DND-41 (cell line): ENCODE data around the gene XAF1.

ENCODE experiments used
- ATAC-seq: fragments of 200-7000 bp; cut with Tn5 transposase; 3 replicates; pipeline ENCODE4 v1.9.1; 2021; ENCODE audit warnings: low read depth; ENCODE audit not compliant: insufficient read depth
- DNase-seq: peaks from one replicate; pipeline ENCODE4 v3.0.0-alpha.2; 2020
- H2AFZ ChIP-seq: 2 replicates; pipeline ENCODE4 v1.6.0; 2012; ENCODE audit warnings: low read depth, low read length
- H3K27ac ChIP-seq: 2 replicates; pipeline ENCODE4 v1.5.1; 2012; ENCODE audit warnings: low read length, inconsistent platforms
- H3K27me3 ChIP-seq: fragments of 200-600 bp; sonication (generic); 2 replicates; pipeline ENCODE4 v1.6.0; 2012; ENCODE audit warnings: low read length, mild to moderate bottlenecking, inconsistent platforms; ENCODE audit not compliant: insufficient read depth, poor library complexity
- H3K36me3 ChIP-seq: 2 replicates; pipeline ENCODE4 v1.5.1; 2012; ENCODE audit warnings: low read length, inconsistent platforms; ENCODE audit not compliant: insufficient read depth
- H3K4me1 ChIP-seq: 2 replicates; pipeline ENCODE4 v1.5.1; 2012; ENCODE audit warnings: mild to moderate bottlenecking, low read length; ENCODE audit not compliant: insufficient read depth
- H3K4me2 ChIP-seq: 2 replicates; pipeline ENCODE4 v1.6.0; 2012; ENCODE audit warnings: mild to moderate bottlenecking, moderate library complexity, low read length, inconsistent platforms; ENCODE audit not compliant: insufficient read depth
- H3K4me3 ChIP-seq, 2 experiments: fragments of 200-600 bp in 1 of 2; shearing (Covaris generic) in 1 of 2; 2 replicates each; pipeline ENCODE4 v1.5.1; 2012 to 2016; ENCODE audit warnings: inconsistent platforms in 2 of 2, low read length in 2 of 2, mild to moderate bottlenecking in 2 of 2, low read depth in 1 of 2, moderate library complexity in 1 of 2
- H3K79me2 ChIP-seq: 2 replicates; pipeline ENCODE4 v1.6.0; 2012; ENCODE audit warnings: low read length, inconsistent platforms; ENCODE audit not compliant: insufficient read depth
- H3K9ac ChIP-seq: 2 replicates; pipeline ENCODE4 v1.6.0; 2012; ENCODE audit warnings: low read depth, mild to moderate bottlenecking, inconsistent platforms, low read length, moderate library complexity
- H3K9me3 ChIP-seq: 2 replicates; pipeline ENCODE4 v1.5.1; 2012; ENCODE audit warnings: low read length, moderate library complexity, mild to moderate bottlenecking, inconsistent platforms; ENCODE audit not compliant: insufficient read depth, severe bottlenecking
- H4K20me1 ChIP-seq: 2 replicates; pipeline ENCODE4 v1.6.0; 2012; ENCODE audit warnings: low read length; ENCODE audit not compliant: insufficient read depth
- EZH2 ChIP-seq: IDR thresholded peaks from 3 replicates; pipeline ENCODE4 v1.6.1; 2012; ENCODE audit warnings: borderline replicate concordance, low read depth, mild to moderate bottlenecking, moderate library complexity, low read length, inconsistent platforms; ENCODE audit not compliant: severe bottlenecking
- TF ChIP-seq, protein P1 (sequence below): IDR thresholded peaks from 2 replicates; pipeline ENCODE4 v1.5.1; 2012; ENCODE audit warnings: borderline replicate concordance, low read length, moderate library complexity, mild to moderate bottlenecking; ENCODE audit not compliant: poor library complexity, severe bottlenecking; ENCODE audit errors: extremely low read depth

Gene XAF1

DNA sequence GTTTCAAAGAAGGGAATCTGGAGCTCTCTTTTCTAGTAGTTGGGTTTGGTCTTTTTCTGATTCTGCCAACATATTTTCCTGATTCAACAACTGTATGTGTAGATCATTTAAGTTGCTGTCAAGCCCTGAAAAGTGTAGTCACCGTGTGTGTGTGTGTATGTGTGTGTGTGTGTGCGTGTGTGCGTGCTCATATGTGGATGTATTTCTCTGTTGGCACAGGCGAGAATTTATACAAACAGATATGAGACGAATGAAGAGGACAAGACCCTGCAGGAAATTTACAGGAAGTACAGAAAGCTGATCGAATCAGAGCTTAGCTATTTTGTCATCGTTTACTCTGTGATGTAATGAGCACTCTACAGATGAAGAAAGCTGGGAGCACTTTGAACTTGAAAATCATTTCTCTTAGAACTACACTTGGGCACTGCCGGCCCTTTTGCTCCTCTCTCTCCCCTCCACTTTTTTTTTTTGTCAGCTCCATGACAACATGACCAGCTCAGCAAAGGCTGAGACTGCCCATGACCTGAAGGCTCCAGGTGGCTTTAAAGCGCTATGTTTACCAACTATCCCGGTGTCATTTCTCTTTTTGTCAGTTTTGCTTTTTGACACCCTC is 31.3 kb downstream of the XAF1 start:
- Histone ChIP-seq H3K4me3 (no peak overlapping the region), H3K36me3 (no peaks in the 10 kb centered on the region), H3K27ac (no peak overlapping the region), H3K27me3 (peaks cover 11% of the 10 kb centered on the region), H3K79me2 (no peaks in the 10 kb centered on the region), H3K4me2 (no peak overlapping the region), H3K4me1 (peaks cover 15% of the 10 kb centered on the region), H4K20me1 (no peaks in the 10 kb centered on the region), H3K9me3 (no peaks in the 10 kb centered on the region), H2AFZ (no peak overlapping the region), H3K9ac (no peak overlapping the region)
- ATAC-seq (no peak), DNase-seq (no peak)
- TF ChIP-seq EZH2 = no peak
- TF ChIP-seq, protein P1, sequence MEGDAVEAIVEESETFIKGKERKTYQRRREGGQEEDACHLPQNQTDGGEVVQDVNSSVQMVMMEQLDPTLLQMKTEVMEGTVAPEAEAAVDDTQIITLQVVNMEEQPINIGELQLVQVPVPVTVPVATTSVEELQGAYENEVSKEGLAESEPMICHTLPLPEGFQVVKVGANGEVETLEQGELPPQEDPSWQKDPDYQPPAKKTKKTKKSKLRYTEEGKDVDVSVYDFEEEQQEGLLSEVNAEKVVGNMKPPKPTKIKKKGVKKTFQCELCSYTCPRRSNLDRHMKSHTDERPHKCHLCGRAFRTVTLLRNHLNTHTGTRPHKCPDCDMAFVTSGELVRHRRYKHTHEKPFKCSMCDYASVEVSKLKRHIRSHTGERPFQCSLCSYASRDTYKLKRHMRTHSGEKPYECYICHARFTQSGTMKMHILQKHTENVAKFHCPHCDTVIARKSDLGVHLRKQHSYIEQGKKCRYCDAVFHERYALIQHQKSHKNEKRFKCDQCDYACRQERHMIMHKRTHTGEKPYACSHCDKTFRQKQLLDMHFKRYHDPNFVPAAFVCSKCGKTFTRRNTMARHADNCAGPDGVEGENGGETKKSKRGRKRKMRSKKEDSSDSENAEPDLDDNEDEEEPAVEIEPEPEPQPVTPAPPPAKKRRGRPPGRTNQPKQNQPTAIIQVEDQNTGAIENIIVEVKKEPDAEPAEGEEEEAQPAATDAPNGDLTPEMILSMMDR = no peak

DNA sequence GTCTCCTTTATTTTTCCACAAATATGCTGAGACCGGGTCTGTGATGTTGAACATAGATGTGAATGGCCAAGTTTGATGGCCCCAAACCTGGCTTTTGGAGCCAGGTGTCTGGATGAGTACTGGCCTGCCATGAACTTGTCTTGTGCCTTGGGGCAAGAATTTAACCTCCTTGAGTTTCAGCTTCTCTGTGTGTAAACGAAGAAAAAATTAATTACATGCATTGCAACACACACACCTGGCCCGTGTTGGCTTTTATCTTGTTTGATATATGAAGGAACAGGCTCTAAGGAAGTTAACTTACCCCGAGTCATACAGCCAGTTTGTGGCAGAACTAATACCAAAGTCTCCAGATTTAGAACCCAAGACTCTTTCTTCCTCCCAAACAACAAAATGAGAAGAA is 33.3 kb downstream of the XAF1 start:
- no peak overlapping the region for H3K9ac ChIP-seq
- H3K79me2 ChIP-seq = no peaks in the 10 kb centered on the region
- H3K4me3 ChIP-seq = no peak overlapping the region
- H3K9me3 ChIP-seq = no peaks in the 10 kb centered on the region
- TF ChIP-seq EZH2 = no peak
- TF ChIP-seq, protein P1 = no peak
- ATAC-seq (no peak), DNase-seq (no peak)
- no peaks in the 10 kb centered on the region for H4K20me1 ChIP-seq
- H2AFZ ChIP-seq = no peak overlapping the region
- H3K36me3 ChIP-seq = no peaks in the 10 kb centered on the region
- H3K4me2 ChIP-seq = no peak overlapping the region
- peaks cover 15% of the 10 kb centered on the region for H3K4me1 ChIP-seq
- peaks cover 11% of the 10 kb centered on the region for H3K27me3 ChIP-seq
- H3K27ac ChIP-seq = no peak overlapping the region

- H3K79me2 ChIP-seq = no peaks in the 10 kb centered on the region
- peaks cover 16% of the 10 kb centered on the region for H3K27me3 ChIP-seq
- H3K4me1 ChIP-seq = no peaks in the 10 kb centered on the region
- no peak overlapping the region for H3K4me3 ChIP-seq
- H2AFZ ChIP-seq = no peak overlapping the region
- H3K4me2 ChIP-seq = no peak overlapping the region
- no peak overlapping the region for H3K27ac ChIP-seq
- ATAC-seq (no peak), DNase-seq (no peak)
- no peaks in the 10 kb centered on the region for H3K36me3 ChIP-seq
- no peak overlapping the region for H3K9ac ChIP-seq
- no peaks in the 10 kb centered on the region for H3K9me3 ChIP-seq
- no peaks in the 10 kb centered on the region for H4K20me1 ChIP-seq
- TF ChIP-seq EZH2 = no peak
- TF ChIP-seq, protein P1 = no peak
Observed at GRCh38 chr17:6793748-6794493, 38.1 kb downstream of the XAF1 start.
